ENCODE measurements around the gene SLC39A9.

GRCh38 chr14:69487226-69487625 lies 88.7 kb downstream of the SLC39A9 start:
- no peak for TF ChIP-seq CTCF (IDR thresholded peaks at IDR 0.05)
- TF ChIP-seq POLR2A (IDR thresholded peaks at IDR 0.05) = no peak
